HepG2 (cell line): ENCODE data around the gene CDYL. TPM values are rescaled to one million over a fixed set of nuclear protein-coding genes. Genes with fewer than 3 reads are reported as not detected.

Experiments used
- ATAC-seq: fragments of 200-7000 bp; cut with Tn5 transposase; 3 replicates; pipeline ENCODE4 v1.9.1; 2020; ENCODE audit warnings: mild to moderate bottlenecking, moderate library complexity
- BruUV-seq: library from RNA; stranded (reverse); fragments of 400-500 nt; replicated peaks from 2 replicates; lab custom pipeline; 2021; lab: Mats Ljungman, UMichigan
- CTCF ChIA-PET: fragments of 300-600 bp; formaldehyde crosslinking; extraction: SDS; loops from one replicate; lab custom pipeline; 2021; ENCODE audit warnings: low total read pairs, inconsistent platforms, low intra/inter-chr PET ratio; lab: Yijun Ruan, JAX
- POLR2A ChIA-PET: fragments of 350-600 bp; sonication (Branson Sonifier 250); formaldehyde crosslinking; loops from one replicate; lab custom pipeline; 2020; ENCODE audit warnings: antibody characterized with exemption, inconsistent platforms; lab: Yijun Ruan, JAX
- DNase-seq: peaks from one replicate; pipeline ENCODE4 v3.0.0-alpha.2; 2015; ENCODE audit warnings: low spot score
- FAIRE-seq: peaks from 3 replicates; lab custom pipeline; 2011; peaks lifted over from hg19 to GRCh38; lab: Jason Lieb, UNC
- H2AFZ ChIP-seq: one replicate; pipeline ENCODE4 v1.6.1; 2011; ENCODE audit warnings: low read length, inconsistent platforms
- H3K27ac ChIP-seq: fragments of 300-600 bp; 3 replicates; pipeline ENCODE4 v1.8.0; 2011; ENCODE audit warnings: mixed run types, mild to moderate bottlenecking, mixed read lengths, low read length, inconsistent platforms; ENCODE audit not compliant: insufficient read depth; ENCODE audit errors: extremely low read length
- H3K27me3 ChIP-seq, 2 experiments: fragments of 200-600 bp in 1 of 2; 2 replicates in 1 of 2; 3 replicates in 1 of 2; pipeline versions ENCODE4 v1.6.0 to v1.8.0; 2011; ENCODE audit warnings: low read length in 2 of 2, mild to moderate bottlenecking in 2 of 2, moderate library complexity in 2 of 2, inconsistent platforms in 1 of 2; ENCODE audit not compliant: insufficient read depth in 2 of 2, control insufficient read depth in 1 of 2
- H3K36me3 ChIP-seq, 2 experiments: fragments of 200-600 bp in 1 of 2; replicated peaks in 1 of 2; 2 replicates in 1 of 2; 3 replicates in 1 of 2; pipeline versions ENCODE4 v1.5.1 to v1.8.0; 2011; ENCODE audit warnings: low read length in 2 of 2, inconsistent platforms in 1 of 2; ENCODE audit not compliant: insufficient read depth in 2 of 2, control insufficient read depth in 1 of 2
- H3K4me1 ChIP-seq: 2 replicates; pipeline ENCODE4 v1.5.1; 2012; ENCODE audit warnings: low read length, inconsistent platforms; ENCODE audit not compliant: insufficient read depth
- H3K4me2 ChIP-seq: 2 replicates; pipeline ENCODE4 v1.6.0; 2011; ENCODE audit warnings: low read depth, low read length, inconsistent platforms
- H3K4me3 ChIP-seq, 3 experiments: fragments of 200-600 bp in 1 of 3; sonication (generic), shearing (Covaris generic) in 1 of 3; replicated peaks in 1 of 3; 2 replicates each; pipeline ENCODE4 v1.5.1; 2011 to 2016; ENCODE audit warnings: low read length in 3 of 3, inconsistent platforms in 2 of 3, low read depth in 2 of 3, mild to moderate bottlenecking in 2 of 3, control low read depth in 1 of 3, mixed read lengths in 1 of 3; ENCODE audit not compliant: insufficient read depth in 1 of 3
- H3K79me2 ChIP-seq: one replicate; pipeline ENCODE4 v1.6.1; 2011; ENCODE audit warnings: low read length, inconsistent platforms; ENCODE audit not compliant: insufficient read depth
- H3K9ac ChIP-seq: 2 replicates; pipeline ENCODE4 v1.6.0; 2011; ENCODE audit warnings: mild to moderate bottlenecking, low read depth, low read length, inconsistent platforms; ENCODE audit not compliant: insufficient read depth
- H3K9me3 ChIP-seq: 2 replicates; pipeline ENCODE4 v1.5.1; 2012; ENCODE audit warnings: mild to moderate bottlenecking, low read length
- H4K20me1 ChIP-seq: 2 replicates; pipeline ENCODE4 v1.6.0; 2011; ENCODE audit warnings: inconsistent platforms, mild to moderate bottlenecking, low read length, moderate library complexity; ENCODE audit not compliant: insufficient read depth
- DDIT3 ChIP-seq: sonication (generic); formaldehyde crosslinking; IDR thresholded peaks from 2 replicates; pipeline ENCODE4 v1.4.0; 2020; ENCODE audit warnings: mild to moderate bottlenecking, missing genetic modification reagents
- FOSL2 ChIP-seq: sonication (generic); formaldehyde crosslinking; IDR thresholded peaks from 2 replicates; pipeline ENCODE4 v1.4.0; 2020; ENCODE audit warnings: missing genetic modification reagents
- KAT8 ChIP-seq: IDR thresholded peaks from 2 replicates; pipeline ENCODE4 v1.6.1; 2016; ENCODE audit warnings: missing genetic modification reagents, missing compliant biosample characterization
- NPAS2 ChIP-seq: sonication (generic); formaldehyde crosslinking; IDR thresholded peaks from 2 replicates; pipeline ENCODE4 v1.8.0; 2022; ENCODE audit warnings: mild to moderate bottlenecking, missing genetic modification reagents, borderline replicate concordance
- PRDM4 ChIP-seq: sonication (generic); formaldehyde crosslinking; IDR thresholded peaks from 2 replicates; pipeline ENCODE4 v1.9.0; 2021; ENCODE audit warnings: missing genetic modification reagents, borderline replicate concordance
- REST ChIP-seq, 2 experiments: IDR thresholded peaks; 2 replicates each; pipeline ENCODE4 v1.6.1; 2011 to 2012; ENCODE audit warnings: low read length in 2 of 2, borderline replicate concordance in 1 of 2, low read depth in 1 of 2, mild to moderate bottlenecking in 1 of 2, moderate library complexity in 1 of 2
- SMARCC2 ChIP-seq: fragments of 450-650 bp; IDR thresholded peaks from 2 replicates; pipeline ENCODE4 v1.6.1; 2017; ENCODE audit warnings: antibody characterized with exemption, mild to moderate bottlenecking
- TBX3 ChIP-seq: fragments of 450-650 bp; IDR thresholded peaks from 2 replicates; pipeline ENCODE4 v1.6.1; 2017; ENCODE audit warnings: antibody characterized with exemption, mild to moderate bottlenecking, inconsistent platforms, borderline replicate concordance
- ZNF256 ChIP-seq: sonication (generic); formaldehyde crosslinking; conservative IDR thresholded peaks from 2 replicates; pipeline ENCODE4 v1.4.0; 2020; ENCODE audit warnings: missing genetic modification reagents
- ZNF350 ChIP-seq: sonication (generic); formaldehyde crosslinking; IDR thresholded peaks from 2 replicates; pipeline ENCODE4 v1.4.0; 2020; ENCODE audit warnings: mild to moderate bottlenecking, low read depth, missing genetic modification reagents, borderline replicate concordance
- ZNF800 ChIP-seq: sonication (generic); formaldehyde crosslinking; IDR thresholded peaks from 2 replicates; pipeline ENCODE4 v1.4.0; 2020; ENCODE audit warnings: missing genetic modification reagents
- WGBS: methylation state at CpG from one replicate; pipeline ENCODE4 v1.1.6; 2017; ENCODE audit warnings: low lambda C conversion rate; 5-methylcytosine and 5-hydroxymethylcytosine counted together
- in situ Hi-C: cut with HindIII; loops from 2 replicates; pipeline ENCODE4 v1.10.0; 2017; ENCODE audit warnings: low pct_unique_long_range_greater_than_20kb; ENCODE audit not compliant: extremely low pct_ligation_motif_present
- intact Hi-C: fragments of 100-400 bp; cut with micrococcal nuclease; formaldehyde crosslinking; loops from one replicate; pipeline ENCODE4 v1.10.0; 2022; ENCODE audit not compliant: unreplicated experiment
- polyA plus RNA-seq, 8 experiments: library from polyadenylated mRNA; depleted of rRNA in 3 of 8; stranded (reverse) in 7 of 8; unstranded in 1 of 8; fragments of >200 nt; fragmentation: Illumina TruSeq in 4 of 8; extraction: Trizol in 4 of 8; gene quantifications; 2 replicates each; pipeline versions ENCODE4 v1.2.1 to v1.2.3, GENCODE V29; 2011 to 2016; ENCODE audit warnings: low read depth in 4 of 8, missing spikeins in 1 of 8, mixed read lengths in 1 of 8; ENCODE audit not compliant: insufficient read depth in 1 of 8
- total RNA-seq, 5 experiments: library from RNA; depleted of rRNA; stranded (reverse); fragments of >200 nt; fragmentation: Illumina TruSeq; extraction: Trizol; gene quantifications; 2 replicates each; pipeline ENCODE4 v1.2.3, GENCODE V29; 2016; ENCODE audit warnings: low read depth in 1 of 5

The CDYL gene
- total and polyA plus RNA-seq, 2 of the 13 experiments (the other 11 are each of a cell fraction or from before 2014, with no cell fraction given) = 22.8 to 105 TPM

- Histone ChIP-seq H3K36me3 (no peaks in the 10 kb centered on the region), H4K20me1 (peaks cover 5% of the 10 kb centered on the region; the same call in 1 of the 2 replicates), H3K27ac (no peak overlapping the region), H3K4me1 (peaks cover 5% of the 10 kb centered on the region; the same call in 1 of the 2 replicates), H3K27me3 (no peaks in the 10 kb centered on the region), H3K9me3 (no peaks in the 10 kb centered on the region), H3K4me2 (no peak overlapping the region), H3K9ac (no peak overlapping the region), H3K4me3 (no peak overlapping the region), H3K79me2 (peaks cover 66% of the 10 kb centered on the region), H2AFZ (no peak overlapping the region)
- in situ Hi-C loops (no loop called here), intact Hi-C loops (no loop called here)
- CTCF ChIA-PET = no interaction called here
- TF ChIP-seq DDIT3 (CRISPR knock-in tag) = no peak
- TF ChIP-seq SMARCC2 = no peak
- no peak for TF ChIP-seq NPAS2 (CRISPR knock-in tag)
- no peak for TF ChIP-seq REST (IDR thresholded peaks at IDR 0.05; ENCODE audit: borderline replicate concordance in 1 of 2, low read depth in 1 of 2, low read length in 2 of 2)
- no peak for TF ChIP-seq FOSL2
- TF ChIP-seq ZNF350 (CRISPR knock-in tag) = no peak
- no peak for TF ChIP-seq ZNF256 (CRISPR knock-in tag)
- TF ChIP-seq KAT8 (CRISPR knock-in tag) = no peak
- no peak for TF ChIP-seq ZNF800 (CRISPR knock-in tag)
- no peak for TF ChIP-seq TBX3
- TF ChIP-seq PRDM4 (CRISPR knock-in tag) = no peak
- POLR2A ChIA-PET = interaction anchor here (1.2 kb wide), 1 partner anchor 8 kb away, joined by 3 read pairs; no protein-coding TSS in a partner anchor
- ATAC-seq (peak; percentile 69), FAIRE-seq (no peak), DNase-seq (no peak)
- no TSS peak for BruUV-seq
- WGBS = 78% methylated on average over 1 of the region's 1 CpG
Observed at GRCh38 chr6:4819706-4820283, 43.6 kb downstream of the CDYL start.
